ENCODE measurements around the gene ROBO3. TPM values are rescaled to one million over a fixed set of nuclear protein-coding genes. Genes with fewer than 3 reads are reported as not detected.

ROBO3 gene
- total RNA-seq, 1 donor = 18.1 TPM

DNA sequence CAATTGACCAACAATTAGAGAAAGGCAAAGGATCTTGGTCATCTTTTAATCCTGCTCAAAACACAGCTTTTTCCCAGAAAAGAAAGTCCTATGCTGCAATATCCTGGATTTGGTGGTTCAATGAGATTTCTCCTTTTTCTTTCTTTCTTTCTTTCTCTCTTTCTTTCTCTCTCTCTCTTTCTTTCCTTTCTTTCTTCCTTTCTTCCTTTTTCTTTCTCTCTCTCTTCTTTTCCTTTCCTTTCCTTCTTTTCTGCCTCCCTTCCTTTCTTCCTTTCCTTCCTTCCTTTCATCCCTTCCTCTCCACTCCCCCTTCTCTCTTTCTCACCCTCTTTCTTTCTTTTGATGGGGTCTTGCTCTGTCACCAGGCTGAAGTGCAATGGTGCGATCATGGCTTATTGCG, 33.3 kb upstream of the ROBO3 start:
- no peak overlapping the region for H3K4me3 ChIP-seq (ENCODE audit: insufficient read depth, low read length)
- H3K27ac ChIP-seq (ENCODE audit: low read depth, low read length) = no peak overlapping the region
- DNase-seq (ENCODE audit: insufficient read length, low spot score, missing footprints) = no peak
- no peaks in the 10 kb centered on the region for H3K36me3 ChIP-seq (ENCODE audit: insufficient read depth, low read length)
- no peaks in the 10 kb centered on the region for H3K9me3 ChIP-seq (ENCODE audit: low read depth, low read length)
- no peaks in the 10 kb centered on the region for H3K4me1 ChIP-seq (ENCODE audit: insufficient read depth, low read length)
- no peak overlapping the region for H3K4me2 ChIP-seq (ENCODE audit: insufficient read depth, low read length)
- no peaks in the 10 kb centered on the region for H4K20me1 ChIP-seq (ENCODE audit: insufficient read depth, low read length)
- TF ChIP-seq, protein P1, sequence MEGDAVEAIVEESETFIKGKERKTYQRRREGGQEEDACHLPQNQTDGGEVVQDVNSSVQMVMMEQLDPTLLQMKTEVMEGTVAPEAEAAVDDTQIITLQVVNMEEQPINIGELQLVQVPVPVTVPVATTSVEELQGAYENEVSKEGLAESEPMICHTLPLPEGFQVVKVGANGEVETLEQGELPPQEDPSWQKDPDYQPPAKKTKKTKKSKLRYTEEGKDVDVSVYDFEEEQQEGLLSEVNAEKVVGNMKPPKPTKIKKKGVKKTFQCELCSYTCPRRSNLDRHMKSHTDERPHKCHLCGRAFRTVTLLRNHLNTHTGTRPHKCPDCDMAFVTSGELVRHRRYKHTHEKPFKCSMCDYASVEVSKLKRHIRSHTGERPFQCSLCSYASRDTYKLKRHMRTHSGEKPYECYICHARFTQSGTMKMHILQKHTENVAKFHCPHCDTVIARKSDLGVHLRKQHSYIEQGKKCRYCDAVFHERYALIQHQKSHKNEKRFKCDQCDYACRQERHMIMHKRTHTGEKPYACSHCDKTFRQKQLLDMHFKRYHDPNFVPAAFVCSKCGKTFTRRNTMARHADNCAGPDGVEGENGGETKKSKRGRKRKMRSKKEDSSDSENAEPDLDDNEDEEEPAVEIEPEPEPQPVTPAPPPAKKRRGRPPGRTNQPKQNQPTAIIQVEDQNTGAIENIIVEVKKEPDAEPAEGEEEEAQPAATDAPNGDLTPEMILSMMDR (IDR thresholded peaks at IDR 0.05; ENCODE audit: extremely low read depth, low read depth, low read length) = no peak
- no peaks in the 10 kb centered on the region for H3K79me2 ChIP-seq (ENCODE audit: insufficient read depth, low read length)
- no peak overlapping the region for H2AFZ ChIP-seq (ENCODE audit: low read length)
- H3K27me3 ChIP-seq (ENCODE audit: insufficient read depth, low read length) = peaks cover 12% of the 10 kb centered on the region

DNA sequence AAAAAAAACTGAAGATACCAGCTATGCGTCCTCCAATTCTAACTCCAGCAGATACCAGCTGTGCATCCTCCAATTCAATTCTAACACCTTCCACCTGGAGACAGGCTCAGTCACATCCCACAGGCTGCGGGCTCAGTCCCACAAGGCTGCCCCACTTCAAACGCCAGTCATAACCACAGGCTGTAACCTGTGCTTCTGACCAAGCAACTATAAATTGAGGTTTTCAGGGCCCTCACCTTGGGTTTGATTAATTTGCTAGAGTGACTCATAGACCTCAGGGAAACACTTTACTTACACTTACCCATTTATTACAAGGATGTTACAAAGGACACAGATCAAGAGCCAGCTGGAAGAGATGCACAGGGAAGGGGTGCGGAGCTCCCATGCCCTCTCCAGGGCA, 32.7 kb upstream of the ROBO3 start:
- H3K4me1 ChIP-seq (ENCODE audit: insufficient read depth, low read length) = peaks cover 4% of the 10 kb centered on the region
- TF ChIP-seq, protein P1 (IDR thresholded peaks at IDR 0.05; ENCODE audit: extremely low read depth, low read depth, low read length) = no peak
- H3K36me3 ChIP-seq (ENCODE audit: insufficient read depth, low read length) = no peaks in the 10 kb centered on the region
- H3K9me3 ChIP-seq (ENCODE audit: low read depth, low read length) = no peaks in the 10 kb centered on the region
- H3K79me2 ChIP-seq (ENCODE audit: insufficient read depth, low read length) = no peaks in the 10 kb centered on the region
- H3K4me3 ChIP-seq (ENCODE audit: insufficient read depth, low read length) = no peak overlapping the region
- DNase-seq (ENCODE audit: insufficient read length, low spot score, missing footprints) = no peak
- no peak overlapping the region for H3K27ac ChIP-seq (ENCODE audit: low read depth, low read length)
- no peaks in the 10 kb centered on the region for H4K20me1 ChIP-seq (ENCODE audit: insufficient read depth, low read length)
- no peak overlapping the region for H3K4me2 ChIP-seq (ENCODE audit: insufficient read depth, low read length)
- H2AFZ ChIP-seq (ENCODE audit: low read length) = no peak overlapping the region
- H3K27me3 ChIP-seq (ENCODE audit: insufficient read depth, low read length) = peaks cover 12% of the 10 kb centered on the region

DNA sequence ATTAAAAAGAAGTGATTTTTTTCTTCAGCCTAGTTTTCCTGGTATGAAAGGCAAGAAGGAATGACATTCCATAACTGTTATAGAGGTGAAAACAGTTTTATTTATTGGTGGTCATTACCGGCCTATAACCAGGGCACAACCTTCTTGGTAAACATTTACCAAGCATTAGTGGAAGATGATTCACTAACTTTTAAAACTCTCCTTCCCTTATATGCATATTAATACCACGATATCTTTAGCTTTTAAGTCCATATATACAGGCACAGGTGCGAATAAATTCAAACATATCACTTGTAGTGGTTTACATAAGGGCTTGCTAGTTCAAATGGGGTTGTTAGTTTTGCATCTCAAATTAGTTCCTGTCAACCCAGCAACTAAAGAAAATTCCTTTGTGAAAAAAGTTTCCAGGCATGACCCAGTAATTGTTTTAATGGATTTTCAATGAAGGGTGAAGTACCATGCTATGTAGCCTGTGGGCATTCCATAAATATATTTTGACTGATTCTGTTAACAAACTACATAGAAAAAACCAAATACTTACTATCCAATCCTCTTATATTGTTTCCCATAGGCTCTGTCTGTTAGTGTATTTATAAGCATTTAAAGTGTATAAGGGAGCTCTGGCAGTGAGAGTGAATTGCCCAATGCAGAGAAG, 30.6 kb upstream of the ROBO3 start:
- TF ChIP-seq, protein P1 (IDR thresholded peaks at IDR 0.05; ENCODE audit: extremely low read depth, low read depth, low read length) = no peak
- no peaks in the 10 kb centered on the region for H3K79me2 ChIP-seq (ENCODE audit: insufficient read depth, low read length)
- no peak overlapping the region for H3K27ac ChIP-seq (ENCODE audit: low read depth, low read length)
- no peak for DNase-seq (ENCODE audit: insufficient read length, low spot score, missing footprints)
- H3K36me3 ChIP-seq (ENCODE audit: insufficient read depth, low read length) = no peaks in the 10 kb centered on the region
- peaks cover 4% of the 10 kb centered on the region for H3K4me1 ChIP-seq (ENCODE audit: insufficient read depth, low read length)
- no peak overlapping the region for H2AFZ ChIP-seq (ENCODE audit: low read length)
- no peak overlapping the region for H3K4me2 ChIP-seq (ENCODE audit: insufficient read depth, low read length)
- H3K9me3 ChIP-seq (ENCODE audit: low read depth, low read length) = no peaks in the 10 kb centered on the region
- peaks cover 33% of the 10 kb centered on the region for H3K27me3 ChIP-seq (ENCODE audit: insufficient read depth, low read length)
- H3K4me3 ChIP-seq (ENCODE audit: insufficient read depth, low read length) = no peak overlapping the region
- no peaks in the 10 kb centered on the region for H4K20me1 ChIP-seq (ENCODE audit: insufficient read depth, low read length)

DNA sequence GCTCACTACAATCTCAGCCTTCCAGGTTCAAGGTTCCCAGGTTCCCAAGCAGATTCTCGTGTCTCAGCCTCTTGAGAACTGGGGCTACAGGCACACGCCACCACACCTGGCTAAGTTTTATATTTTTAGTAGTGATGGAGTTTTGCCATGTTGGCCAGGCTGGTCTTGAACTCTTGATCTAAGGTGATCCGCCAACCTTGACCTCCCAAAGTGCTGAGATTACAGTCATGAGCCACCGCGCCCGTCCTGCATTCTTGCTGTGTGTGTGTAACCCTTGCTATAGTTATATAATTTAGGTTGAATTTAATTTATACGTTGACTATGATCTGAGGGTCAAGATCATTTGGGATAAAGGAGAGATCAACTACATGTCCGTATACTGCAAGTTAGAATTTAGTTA, 29.3 kb upstream of the ROBO3 start:
- Histone ChIP-seq H3K79me2 (ENCODE audit: insufficient read depth, low read length) (no peaks in the 10 kb centered on the region), H3K9me3 (ENCODE audit: low read depth, low read length) (no peaks in the 10 kb centered on the region), H2AFZ (ENCODE audit: low read length) (peak overlapping the region; percentile 83), H3K4me2 (ENCODE audit: insufficient read depth, low read length) (peak overlapping the region; percentile 46), H3K27ac (ENCODE audit: low read depth, low read length) (no peak overlapping the region), H3K4me1 (ENCODE audit: insufficient read depth, low read length) (peaks cover 4% of the 10 kb centered on the region), H4K20me1 (ENCODE audit: insufficient read depth, low read length) (no peaks in the 10 kb centered on the region), H3K27me3 (ENCODE audit: insufficient read depth, low read length) (peaks cover 46% of the 10 kb centered on the region), H3K36me3 (ENCODE audit: insufficient read depth, low read length) (no peaks in the 10 kb centered on the region), H3K4me3 (ENCODE audit: insufficient read depth, low read length) (peak overlapping the region; percentile 46)
- DNase-seq (ENCODE audit: insufficient read length, low spot score, missing footprints) = no peak
- TF ChIP-seq, protein P1 (IDR thresholded peaks at IDR 0.05; ENCODE audit: extremely low read depth, low read depth, low read length) = no peak
